ENCODE measurements around the gene SPAG17. TPM values are rescaled to one million over a fixed set of nuclear protein-coding genes. Genes with fewer than 3 reads are reported as not detected.
"Not testable (repeated sequence)": the region's sequence is repeated elsewhere in the genome, so short reads cannot be mapped to it uniquely, and the experiment has no call there.

SPAG17 gene
- total and polyA plus RNA-seq, 9 donors = 0.08 to 39.5 (median 0.67) TPM

GRCh38 chr1:117929343-117930172, 255.5 kb downstream of the SPAG17 start, which contains the start of the genes GDAP2 and WDR3:
GDAP2 (minus strand) TSS chr1:117929621; CDS start chr1:117920357, 9,264 bp downstream.
WDR3 (plus strand) TSS chr1:117929739; CDS start chr1:117933320, 3,581 bp downstream.
- peak; percentile 92 to 95 (median 94) for DNase-seq
- H3K27ac ChIP-seq = peak within 1 kb of the TSS in 1 of 2 donors; percentile 54
- H3K27me3 ChIP-seq = no peaks in the 10 kb centered on the region
- peaks cover 11% of the 10 kb centered on the region for H3K4me1 ChIP-seq (ENCODE audit: insufficient read depth)
- H3K36me3 ChIP-seq = no peaks in the 10 kb centered on the region
- no peaks in the 10 kb centered on the region for H3K9me3 ChIP-seq
- WGBS, 3 donors = 0 to 1% (median 0%) methylated on average over 55 to 64 of the region's 64 CpGs
- TF ChIP-seq EP300 (IDR thresholded peaks at IDR 0.05) = no peak
- no peak for TF ChIP-seq CTCF (IDR thresholded peaks at IDR 0.05)
- TF ChIP-seq POLR2A (IDR thresholded peaks at IDR 0.05) = no peak
- intact Hi-C loops (cut with DNase I) = no loop called here
- H3K4me3 ChIP-seq = peak within 1 kb of the TSS; percentile 68

DNA sequence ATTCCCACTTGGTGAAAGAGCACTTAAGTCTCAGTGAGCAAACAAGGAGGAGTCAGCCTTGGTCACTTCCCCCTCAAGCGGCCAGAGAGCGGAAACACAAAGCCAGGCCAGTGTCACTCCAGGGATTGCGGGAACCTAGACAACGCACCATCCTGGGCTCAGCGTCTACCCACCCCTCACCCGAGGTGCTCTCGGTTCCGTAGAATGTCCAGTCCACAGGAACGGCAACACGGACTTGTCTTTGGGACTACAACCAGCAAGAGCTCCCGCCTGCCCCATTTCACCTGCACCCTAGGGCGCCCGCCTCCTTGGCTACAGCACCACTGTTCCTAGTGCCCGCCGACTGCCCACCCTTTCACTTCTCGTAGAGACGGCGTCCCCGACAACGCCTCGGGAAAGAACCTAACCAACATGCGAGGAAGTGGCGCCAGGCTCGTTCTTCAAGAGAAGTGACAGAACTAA, 256.1 kb downstream of the SPAG17 start:
- Histone ChIP-seq H3K4me1 (ENCODE audit: insufficient read depth) (peaks cover 11% of the 10 kb centered on the region), H3K9me3 (no peaks in the 10 kb centered on the region), H3K27ac (peak overlapping the region in 1 of 2 donors; percentile 54), H3K27me3 (no peaks in the 10 kb centered on the region), H3K4me3 (peak overlapping the region; percentile 68), H3K36me3 (no peaks in the 10 kb centered on the region)
- no peak for TF ChIP-seq CTCF (IDR thresholded peaks at IDR 0.05)
- no peak for TF ChIP-seq EP300 (IDR thresholded peaks at IDR 0.05)
- TF ChIP-seq POLR2A (IDR thresholded peaks at IDR 0.05) = no peak
- WGBS, 3 donors = 0 to 1% (median 0%) methylated on average over 24 of the region's 24 CpGs
- intact Hi-C loops (cut with DNase I) = no loop called here
- DNase-seq = peak in 2 of 5 donors; percentile 24 to 29

DNA sequence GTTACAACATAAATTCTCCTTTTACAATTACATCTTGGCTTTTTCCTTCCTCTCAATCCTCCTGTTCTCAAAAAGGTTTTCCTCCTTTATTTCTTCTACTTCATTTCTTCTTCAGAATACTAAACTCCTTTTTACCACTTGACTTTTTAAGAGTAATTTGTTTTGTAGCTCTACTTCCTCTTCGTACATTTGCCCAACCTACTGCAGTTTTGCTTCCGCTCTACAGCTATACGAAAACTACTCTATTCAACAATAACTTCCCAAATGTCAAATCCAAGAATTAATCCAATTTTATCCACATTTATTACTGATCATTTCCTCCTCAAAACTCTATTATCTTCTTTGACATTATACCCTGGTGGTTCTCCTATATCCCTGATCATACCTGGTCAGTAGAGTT, 259.0 kb downstream of the SPAG17 start:
- TF ChIP-seq CTCF (IDR thresholded peaks at IDR 0.05) (no peak), POLR2A (IDR thresholded peaks at IDR 0.05) (no peak), EP300 (IDR thresholded peaks at IDR 0.05) (no peak)
- Histone ChIP-seq H3K36me3 (no peaks in the 10 kb centered on the region), H3K9me3 (no peaks in the 10 kb centered on the region), H3K27ac (no peak overlapping the region), H3K4me1 (ENCODE audit: insufficient read depth) (peaks cover 10% of the 10 kb centered on the region), H3K27me3 (no peaks in the 10 kb centered on the region), H3K4me3 (no peak overlapping the region)
- DNase-seq = no peak
- WGBS, 3 donors = 91 to 97% (median 94%) methylated on average over 3 of the region's 3 CpGs
- intact Hi-C loops (cut with DNase I) = no loop called here

DNA sequence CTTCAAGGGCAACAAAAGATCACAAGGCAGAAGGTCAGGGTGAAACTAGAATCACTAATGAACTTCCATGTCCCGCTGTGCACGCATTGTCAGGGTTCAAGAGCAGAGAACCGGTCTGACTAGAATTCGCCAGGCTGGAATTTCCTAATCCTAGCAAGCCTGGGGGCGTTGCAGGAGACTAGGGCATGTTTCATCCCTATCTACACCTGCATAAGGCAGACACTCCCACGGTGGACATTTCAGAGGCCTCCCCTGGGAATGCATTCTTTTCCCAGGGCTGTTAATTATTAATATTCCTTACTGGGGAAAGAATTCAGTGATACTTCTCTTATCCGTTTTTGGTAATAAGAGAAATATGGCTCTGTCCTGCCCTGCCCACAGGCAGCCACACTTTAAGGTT, 262.3 kb downstream of the SPAG17 start:
- intact Hi-C loops (cut with DNase I); H3K4me1 ChIP-seq (ENCODE audit: insufficient read depth); DNase-seq; H3K4me3 ChIP-seq; H3K36me3 ChIP-seq; H3K27me3 ChIP-seq; H3K27ac ChIP-seq; H3K9me3 ChIP-seq: not testable (repeated sequence)
- WGBS, 3 donors = 85 to 88% (median 87%) methylated on average over 7 of the region's 7 CpGs

DNA sequence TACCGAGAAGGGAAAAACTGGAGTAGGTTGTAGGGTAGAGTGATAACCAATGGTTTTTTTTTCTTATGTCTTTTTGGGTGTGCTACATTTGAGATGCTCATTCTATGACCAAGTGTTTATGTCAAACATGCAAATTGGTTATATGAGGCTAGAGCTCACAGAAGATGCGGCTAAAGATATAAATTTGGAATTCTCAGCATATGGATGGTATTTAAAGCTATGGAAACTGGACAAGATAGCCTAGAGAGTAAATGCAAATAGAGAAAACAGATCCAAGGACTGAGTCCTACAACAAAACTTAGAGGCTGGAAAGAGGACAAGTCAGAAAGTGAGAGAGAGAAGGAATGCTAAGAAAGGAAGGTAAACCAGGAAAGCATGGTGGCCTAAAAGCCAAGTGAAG, 263.0 kb downstream of the SPAG17 start:
- no peak for DNase-seq
- H3K27ac ChIP-seq = no peak overlapping the region
- 97 to 100% (median 98%) methylated on average over 2 of the region's 2 CpGs for WGBS, 3 donors
- intact Hi-C loops (cut with DNase I) = no loop called here
- no peaks in the 10 kb centered on the region for H3K27me3 ChIP-seq
- no peak for TF ChIP-seq POLR2A (IDR thresholded peaks at IDR 0.05)
- TF ChIP-seq CTCF (IDR thresholded peaks at IDR 0.05) = no peak
- no peak for TF ChIP-seq EP300 (IDR thresholded peaks at IDR 0.05)
- H3K9me3 ChIP-seq = no peaks in the 10 kb centered on the region
- no peaks in the 10 kb centered on the region for H3K36me3 ChIP-seq
- no peak overlapping the region for H3K4me3 ChIP-seq
- no peaks in the 10 kb centered on the region for H3K4me1 ChIP-seq (ENCODE audit: insufficient read depth)

Data from ovary (tissue), 9 donors.